MCF 10A (cell line): ENCODE data around the gene GALR3. TPM values are rescaled to one million over a fixed set of nuclear protein-coding genes. Genes with fewer than 3 reads are reported as not detected.
"Not testable (repeated sequence)": the region's sequence is repeated elsewhere in the genome, so short reads cannot be mapped to it uniquely, and the experiment has no call there.

ENCODE experiments used
- BruUV-seq: library from RNA; stranded (reverse); fragments of 400-500 nt; replicated peaks from 2 replicates; lab custom pipeline; 2021; lab: Mats Ljungman, UMichigan
- CTCF ChIA-PET: fragments of 300-600 bp; sonication (Branson Sonifier 250); formaldehyde crosslinking; extraction: SDS; loops from one replicate; lab custom pipeline; 2021; ENCODE audit warnings: antibody characterized with exemption, inconsistent platforms; lab: Yijun Ruan, JAX
- POLR2A ChIA-PET: fragments of 300-600, 350-650 bp; sonication (Branson Sonifier 250); formaldehyde crosslinking; extraction: SDS; loops from one replicate; lab custom pipeline; 2020; ENCODE audit warnings: antibody characterized with exemption, inconsistent platforms; lab: Yijun Ruan, JAX
- DNase-seq: peaks from one replicate; pipeline ENCODE4 v3.0.0-alpha.2; 2018; ENCODE audit not compliant: unreplicated experiment
- H3K27ac Mint-ChIP-seq: one replicate; pipeline ENCODE4 v1.8.0; 2022; ENCODE audit warnings: mild to moderate bottlenecking, low read depth, mixed read lengths; ENCODE audit not compliant: unreplicated experiment
- H3K27me3 Mint-ChIP-seq: one replicate; pipeline ENCODE4 v1.8.0; 2022; ENCODE audit warnings: mixed read lengths; ENCODE audit not compliant: insufficient read depth, unreplicated experiment
- H3K36me3 Mint-ChIP-seq: one replicate; pipeline ENCODE4 v1.8.0; 2022; ENCODE audit warnings: mild to moderate bottlenecking, moderate library complexity, mixed read lengths; ENCODE audit not compliant: insufficient read depth, unreplicated experiment
- H3K4me1 Mint-ChIP-seq: one replicate; pipeline ENCODE4 v1.8.0; 2022; ENCODE audit warnings: mixed read lengths; ENCODE audit not compliant: insufficient read depth, unreplicated experiment
- H3K4me3 Mint-ChIP-seq: one replicate; pipeline ENCODE4 v1.8.0; 2022; ENCODE audit warnings: mild to moderate bottlenecking, moderate library complexity, mixed read lengths; ENCODE audit not compliant: unreplicated experiment
- H3K9me3 Mint-ChIP-seq: one replicate; pipeline ENCODE4 v1.8.0; 2022; ENCODE audit warnings: mixed read lengths; ENCODE audit not compliant: unreplicated experiment
- CTCF ChIP-seq: fragments of 200-600 bp; IDR thresholded peaks from one replicate; pipeline ENCODE4 v1.8.0; 2022; ENCODE audit warnings: antibody characterized with exemption, mild to moderate bottlenecking; ENCODE audit not compliant: unreplicated experiment
- intact Hi-C: fragments of 100-400 bp; cut with micrococcal nuclease; formaldehyde crosslinking; loops from 2 replicates; pipeline ENCODE4 v1.14.1; 2022
- total RNA-seq: library from RNA; stranded (reverse); gene quantifications from 2 replicates; pipeline ENCODE4 v1.2.3, GENCODE V29; 2022

The GALR3 gene
- total RNA-seq, 1 experiment from 2014 or later = 0.26 TPM

- BruUV-seq = no TSS peak
- H3K27me3 Mint-ChIP-seq = no peaks in the 10 kb centered on the region
- peaks cover 8% of the 10 kb centered on the region for H3K4me1 Mint-ChIP-seq
- intact Hi-C loops = loop anchor here (5.0 kb wide), 2 partner anchors 38 to 253 kb away; no protein-coding TSS in a partner anchor
- no peaks in the 10 kb centered on the region for H3K36me3 Mint-ChIP-seq
- POLR2A ChIA-PET = interaction anchor here (1.1 kb wide), 1 partner anchor 17 kb away, joined by 3 read pairs; the partner anchor contains the start of gene GCAT
- TF ChIP-seq CTCF = no peak
- no peaks in the 10 kb centered on the region for H3K9me3 Mint-ChIP-seq
- H3K4me3 Mint-ChIP-seq = no peak overlapping the region
- CTCF ChIA-PET = no interaction called here
- DNase-seq = no peak
- H3K27ac Mint-ChIP-seq = no peak overlapping the region
These were observed 32.9 kb upstream of the GALR3 start for GRCh38 chr22:37790234-37790633.

GRCh38 chr22:37792494-37792893 lies 30.7 kb upstream of the GALR3 start:
- BruUV-seq = no TSS peak
- TF ChIP-seq CTCF = no peak
- no peaks in the 10 kb centered on the region for H3K27me3 Mint-ChIP-seq
- H3K4me1 Mint-ChIP-seq = peaks cover 5% of the 10 kb centered on the region
- no peaks in the 10 kb centered on the region for H3K36me3 Mint-ChIP-seq
- no peak overlapping the region for H3K4me3 Mint-ChIP-seq
- POLR2A ChIA-PET = interaction anchor here (1.0 to 1.2 kb wide), 2 partner anchors 15 to 135 kb away, joined by 3 to 4 read pairs; no protein-coding TSS in a partner anchor
- no peak for DNase-seq
- CTCF ChIA-PET = interaction anchor here (0.7 to 6.1 kb wide), 12 partner anchors 16 to 186 kb away, joined by 3 to 83 read pairs (median 3); partner anchors contain the start of genes ANKRD54 and LGALS1
- no peaks in the 10 kb centered on the region for H3K9me3 Mint-ChIP-seq
- intact Hi-C loops = loop anchor here (2.0 to 5.0 kb wide), 3 partner anchors 40 to 255 kb away; no protein-coding TSS in a partner anchor
- H3K27ac Mint-ChIP-seq = no peak overlapping the region

GRCh38 chr22:37794376-37794775 lies 28.8 kb upstream of the GALR3 start:
- intact Hi-C loops = loop anchor here (5.0 kb wide), 2 partner anchors 42 to 257 kb away; no protein-coding TSS in a partner anchor
- no peaks in the 10 kb centered on the region for H3K36me3 Mint-ChIP-seq
- no peaks in the 10 kb centered on the region for H3K9me3 Mint-ChIP-seq
- BruUV-seq = no TSS peak
- ChIA-PET CTCF (interaction anchor here (0.6 to 6.1 kb wide), 3 partner anchors 151 to 478 kb away, joined by 3 to 83 read pairs (median 5); no protein-coding TSS in a partner anchor), POLR2A (no interaction called here)
- DNase-seq = no peak
- peaks cover 5% of the 10 kb centered on the region for H3K4me1 Mint-ChIP-seq
- TF ChIP-seq CTCF = no peak
- no peak overlapping the region for H3K27ac Mint-ChIP-seq
- no peaks in the 10 kb centered on the region for H3K27me3 Mint-ChIP-seq
- H3K4me3 Mint-ChIP-seq = no peak overlapping the region

GRCh38 chr22:37796079-37796478 lies 27.1 kb upstream of the GALR3 start:
- Mint-ChIP-seq H3K27ac (no peak overlapping the region), H3K4me3 (no peak overlapping the region), H3K4me1 (peaks cover 5% of the 10 kb centered on the region), H3K36me3 (no peaks in the 10 kb centered on the region), H3K27me3 (no peaks in the 10 kb centered on the region), H3K9me3 (no peaks in the 10 kb centered on the region)
- no peak for TF ChIP-seq CTCF
- no TSS peak for BruUV-seq
- ChIA-PET POLR2A (no interaction called here), CTCF (interaction anchor here (0.5 to 6.1 kb wide), 4 partner anchors 46 to 285 kb away, joined by 3 to 83 read pairs (median 4); no protein-coding TSS in a partner anchor)
- intact Hi-C loops = no loop called here
- DNase-seq = no peak

- H3K4me1 Mint-ChIP-seq, intact Hi-C loops, H3K4me3 Mint-ChIP-seq, BruUV-seq, H3K27me3 Mint-ChIP-seq, POLR2A ChIA-PET, H3K9me3 Mint-ChIP-seq, H3K27ac Mint-ChIP-seq, H3K36me3 Mint-ChIP-seq, DNase-seq: not testable (repeated sequence)
- CTCF ChIA-PET = interaction anchor here (0.5 kb wide), 1 partner anchor 88 kb away, joined by 4 read pairs; no protein-coding TSS in a partner anchor
These were observed 25.9 kb upstream of the GALR3 start for GRCh38 chr22:37797259-37797658.
